Measurements from ENCODE around the gene AMER3.

- TF ChIP-seq CTCF (IDR thresholded peaks at IDR 0.05; ENCODE audit: borderline replicate concordance, extremely low read depth, low read length, poor library complexity, severe bottlenecking) (no peak), EZH2 (IDR thresholded peaks at IDR 0.05; ENCODE audit: borderline replicate concordance, low read depth, low read length, severe bottlenecking) (no peak)
Observed at GRCh38 chr2:130807659-130808385, 52.5 kb downstream of the AMER3 start.

Data from DND-41 (cell line).